GM21367 (cell line): ENCODE data around the gene HS6ST3.
"Not testable (repeated sequence)": the region's sequence is repeated elsewhere in the genome, so short reads cannot be mapped to it uniquely, and the experiment has no call there.

Source experiments
- ATAC-seq: cut with Tn5 transposase; IDR thresholded peaks from one replicate; pipeline ENCODE4 v1.9.1; 2021; ENCODE audit not compliant: unreplicated experiment

The HS6ST3 gene

DNA sequence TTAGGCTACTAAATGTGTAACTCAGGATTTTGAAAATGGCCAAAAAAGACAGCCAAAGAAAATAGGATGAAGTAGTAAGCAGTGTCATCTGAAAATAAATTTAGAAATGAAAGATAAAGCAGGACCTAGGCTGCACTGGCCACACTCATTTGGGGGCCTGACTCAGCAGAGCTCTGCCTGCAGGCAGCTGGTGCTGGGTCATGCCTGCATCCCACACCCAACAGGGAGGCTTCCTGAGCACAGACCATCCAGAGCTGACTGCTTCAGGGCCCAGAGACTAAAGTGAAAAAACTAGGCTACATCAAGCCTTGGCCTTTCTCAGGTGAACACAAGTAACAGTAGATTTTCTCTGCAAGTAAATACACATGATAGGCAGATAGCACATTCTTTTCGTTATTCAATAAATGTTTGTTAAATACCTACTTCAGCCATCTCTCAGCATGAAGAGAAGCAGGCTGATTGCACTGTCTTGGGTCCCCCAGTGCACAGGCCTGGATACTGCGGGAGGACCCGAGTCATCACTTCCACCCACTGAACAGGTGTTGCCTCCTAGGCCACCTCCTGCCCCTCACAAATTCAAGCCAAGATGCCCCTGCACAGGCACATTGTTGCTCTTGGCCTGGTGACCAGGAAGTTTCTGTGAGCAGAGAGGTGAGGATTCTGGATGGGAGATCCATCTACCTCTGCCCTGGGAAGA is 620.4 kb downstream of the HS6ST3 start:
- ATAC-seq, result no peak

DNA sequence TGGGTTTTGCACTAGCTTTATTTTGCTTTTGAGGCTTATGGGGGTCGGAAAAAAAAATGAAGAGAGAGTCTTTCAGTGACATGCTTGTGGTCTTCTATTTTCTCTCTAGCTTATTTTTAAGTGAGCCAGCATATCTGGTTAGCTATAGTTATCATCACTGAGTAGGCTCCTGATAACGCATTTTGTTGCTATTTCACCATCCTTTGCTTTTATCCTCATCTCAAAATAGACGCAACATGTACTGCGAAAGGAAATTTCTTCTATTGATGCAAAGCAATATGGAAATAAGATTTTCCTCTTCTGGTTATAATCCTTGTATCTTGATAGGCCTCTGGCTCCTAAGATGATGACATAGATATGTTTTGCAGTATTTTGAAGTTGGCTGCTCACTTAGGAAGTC is 630.5 kb downstream of the HS6ST3 start:
- no peak for ATAC-seq

DNA sequence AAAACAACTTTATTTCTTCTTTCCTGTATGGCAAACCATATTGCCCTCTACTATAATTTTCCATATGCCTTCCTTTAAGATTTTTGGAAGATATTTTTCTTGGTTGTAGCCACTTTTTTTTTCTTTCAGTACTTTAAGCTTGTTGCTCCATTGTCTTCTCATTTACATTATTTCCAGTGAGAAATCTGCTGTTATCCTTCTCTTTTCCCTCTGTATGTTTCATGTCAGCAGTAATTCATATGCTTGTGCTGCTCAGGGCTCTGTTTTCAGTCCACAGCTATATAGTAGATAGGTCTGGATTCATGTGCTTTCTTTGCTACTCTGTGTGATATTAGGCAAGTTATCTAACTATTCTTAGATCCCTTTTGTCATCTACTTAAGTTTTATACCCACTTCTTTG is 636.7 kb downstream of the HS6ST3 start:
- no peak for ATAC-seq

DNA sequence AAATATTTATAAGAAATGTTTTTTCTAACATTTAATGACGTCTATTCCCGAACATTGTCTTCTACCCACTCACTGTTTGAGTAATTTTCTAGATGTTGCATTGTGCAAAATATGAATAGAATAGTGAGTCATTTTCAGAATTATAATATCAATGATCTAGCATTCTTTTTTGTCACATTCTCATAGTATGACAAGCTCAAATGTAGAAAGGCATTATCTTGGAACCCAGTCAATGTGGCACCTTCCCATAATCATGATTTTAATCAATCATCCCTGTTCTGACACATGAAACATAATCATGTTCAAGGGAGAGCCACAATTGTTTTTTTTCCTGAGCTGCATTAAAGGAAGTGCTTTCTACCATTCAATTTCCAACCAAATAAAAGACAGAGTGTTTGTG is 638.6 kb downstream of the HS6ST3 start:
- no peak for ATAC-seq

DNA sequence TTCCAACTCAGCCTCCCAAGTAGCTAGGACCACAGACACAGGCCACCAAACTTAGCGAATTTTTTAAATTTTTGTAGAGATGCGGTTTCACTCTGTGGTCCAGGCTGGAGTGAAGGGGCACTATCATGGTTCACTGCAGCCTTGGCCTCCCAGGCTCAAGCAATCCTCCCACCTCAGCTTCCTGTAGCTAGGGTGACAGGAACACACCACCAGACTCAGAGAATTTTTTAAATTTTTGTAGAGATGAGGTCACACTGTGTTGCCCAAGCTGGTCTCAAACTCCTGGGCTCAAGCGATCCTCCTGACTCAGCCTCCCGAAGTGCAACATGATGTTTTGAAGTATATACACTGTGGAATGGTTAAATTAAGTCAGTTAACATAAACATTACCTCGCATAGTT is 640.8 kb downstream of the HS6ST3 start:
- ATAC-seq, result no peak

DNA sequence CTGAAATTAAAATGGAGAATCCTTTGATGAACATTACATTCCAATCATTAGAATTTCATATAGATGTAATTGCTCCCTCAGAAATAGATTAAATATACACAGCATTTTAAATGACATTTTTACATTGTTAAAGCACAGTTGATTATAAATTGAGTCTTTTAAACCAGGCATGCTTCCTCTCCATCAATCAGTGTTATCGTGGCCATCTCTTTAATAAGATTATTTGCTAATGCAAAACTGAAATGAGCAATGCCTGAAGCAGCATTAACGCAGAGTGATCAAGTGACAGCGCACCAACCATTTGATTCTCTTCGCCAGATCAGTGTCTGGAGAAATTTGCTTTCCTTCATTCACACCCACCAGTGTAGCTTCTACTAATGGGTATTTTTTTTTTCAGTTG is 644.6 kb downstream of the HS6ST3 start:
- no peak for ATAC-seq

DNA sequence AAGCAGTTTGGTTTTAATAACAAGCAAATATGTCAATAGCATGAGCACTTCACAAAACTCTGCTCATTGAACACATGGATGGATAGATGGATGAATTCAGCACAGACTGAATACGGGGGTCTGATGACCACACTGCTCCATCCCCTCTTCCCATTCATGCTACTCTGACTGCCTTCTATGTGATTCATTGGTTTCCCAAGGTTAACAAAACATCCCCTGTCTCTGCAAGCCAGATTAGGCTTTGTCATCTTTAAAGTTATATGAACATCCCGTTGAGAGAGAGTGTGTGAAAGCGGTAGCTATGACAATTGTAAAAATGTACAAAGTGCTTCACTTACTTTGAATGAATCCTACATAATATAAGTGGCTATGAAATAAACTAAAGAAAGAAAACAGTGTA is 651.9 kb downstream of the HS6ST3 start:
- no peak for ATAC-seq

DNA sequence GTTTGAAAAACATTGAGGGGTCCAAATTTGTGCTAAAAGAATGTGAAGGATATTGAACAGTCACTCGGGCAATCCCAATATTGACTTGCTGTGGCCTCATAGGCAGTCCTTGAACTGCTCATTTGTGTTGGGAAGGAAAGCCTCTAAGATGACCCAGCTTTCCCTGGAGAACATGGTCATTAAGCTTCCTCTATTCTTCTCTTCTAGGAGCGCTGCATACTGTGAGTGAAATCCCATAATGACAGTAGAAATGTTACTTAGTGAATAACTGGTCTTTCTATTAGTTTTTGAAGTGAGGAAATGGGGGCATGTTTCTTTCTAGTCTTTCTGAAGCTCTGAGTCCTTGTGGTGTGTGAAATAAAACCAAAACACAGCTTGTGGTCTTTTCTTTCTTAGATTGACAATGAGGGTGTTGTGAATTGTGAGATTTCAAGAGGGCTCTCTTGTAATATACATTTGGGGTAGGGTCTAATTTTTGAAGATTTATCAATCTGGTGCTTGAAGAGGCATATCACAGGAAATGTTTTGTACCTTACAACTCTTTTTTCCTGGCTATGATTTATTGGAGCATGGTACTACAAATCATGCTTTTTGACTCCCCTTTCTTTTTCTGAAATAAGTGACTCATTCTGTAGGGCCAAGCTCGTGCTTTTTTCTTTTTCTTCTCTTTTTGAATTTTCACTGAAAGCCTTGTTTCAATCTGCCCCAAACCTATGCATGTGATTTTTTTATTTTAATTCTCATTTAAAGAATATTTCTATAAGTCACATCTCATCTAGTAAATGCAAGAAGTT is 653.6 kb downstream of the HS6ST3 start:
- ATAC-seq, result no peak

DNA sequence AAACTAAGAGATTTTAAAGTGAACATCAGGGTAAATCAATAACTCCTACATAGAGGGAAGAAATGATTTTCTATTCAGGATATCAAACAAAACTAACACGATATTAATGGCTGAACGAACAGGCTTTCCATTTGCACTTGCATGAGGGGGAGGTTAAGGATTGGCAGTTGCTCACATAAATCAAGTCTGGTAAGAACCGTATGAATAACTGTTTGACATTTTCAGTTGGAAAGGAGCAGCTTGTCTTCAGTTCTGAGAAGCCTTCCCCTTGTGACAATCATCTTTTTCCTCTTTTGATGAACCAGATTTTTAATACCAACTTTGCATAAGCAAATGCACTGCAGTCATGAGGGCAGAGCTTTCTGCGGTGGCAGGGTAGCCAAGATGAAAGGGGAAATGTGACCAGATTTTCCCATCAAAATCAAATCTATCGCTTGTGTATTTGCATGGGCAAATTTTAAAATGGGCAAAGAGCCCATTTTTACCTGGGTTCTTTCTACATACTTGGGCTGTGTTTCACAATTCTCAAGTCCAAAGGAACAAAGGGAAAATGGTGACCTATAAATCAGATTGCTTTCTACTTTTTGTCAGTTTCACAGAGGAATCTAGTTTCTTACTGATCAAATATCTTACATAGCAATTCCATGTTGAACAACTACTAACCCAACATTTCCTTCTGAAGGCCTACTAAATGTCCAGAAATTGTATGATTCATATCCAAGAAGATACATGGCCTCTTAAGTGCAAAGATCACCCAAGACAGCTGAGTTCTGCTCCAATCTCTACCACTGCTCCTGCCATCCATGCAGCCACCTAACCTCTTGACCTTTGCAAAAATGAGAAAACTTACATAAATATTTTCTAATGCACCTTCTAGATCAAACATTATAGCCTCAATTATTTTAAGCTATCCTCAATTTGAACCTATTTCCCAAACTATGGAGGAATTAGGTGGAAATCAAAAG is 654.7 kb downstream of the HS6ST3 start:
- ATAC-seq, result no peak

DNA sequence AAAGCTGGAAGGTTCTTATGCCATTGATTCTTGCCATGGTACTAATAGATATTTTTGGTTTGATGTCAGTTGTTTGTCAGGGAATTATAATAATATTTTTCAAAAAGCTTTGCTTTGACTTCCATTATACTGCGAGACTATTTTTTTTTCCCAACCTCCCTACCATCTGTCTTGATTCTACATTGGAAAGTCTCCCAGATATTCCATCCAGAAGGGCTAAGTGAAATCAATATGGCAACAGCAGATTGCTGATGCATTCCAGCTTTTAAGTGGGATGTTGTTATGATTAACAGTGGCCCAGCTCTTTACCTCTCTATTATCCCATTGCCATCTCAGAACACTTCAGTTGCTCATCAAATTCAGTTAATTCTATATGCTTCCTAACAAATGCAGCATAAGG is 657.0 kb downstream of the HS6ST3 start:
- no peak for ATAC-seq

DNA sequence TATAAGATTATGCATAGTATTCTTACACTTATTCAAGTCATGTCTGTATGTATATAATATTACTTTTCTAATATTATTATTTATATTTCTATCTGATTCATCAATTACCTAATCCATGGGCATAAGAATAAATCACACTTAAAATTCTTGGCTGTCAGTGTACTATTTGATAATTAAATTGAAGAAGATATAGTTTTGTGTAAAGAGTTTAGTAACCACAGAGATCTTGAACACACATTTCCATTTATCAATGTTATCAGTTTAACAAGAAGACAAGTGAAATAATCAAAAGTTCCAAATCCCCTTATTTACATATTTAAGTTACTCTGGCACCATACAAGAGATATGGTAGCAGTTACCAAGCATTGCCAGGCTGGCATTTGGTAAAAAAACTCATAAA is 659.9 kb downstream of the HS6ST3 start:
- ATAC-seq, result no peak

DNA sequence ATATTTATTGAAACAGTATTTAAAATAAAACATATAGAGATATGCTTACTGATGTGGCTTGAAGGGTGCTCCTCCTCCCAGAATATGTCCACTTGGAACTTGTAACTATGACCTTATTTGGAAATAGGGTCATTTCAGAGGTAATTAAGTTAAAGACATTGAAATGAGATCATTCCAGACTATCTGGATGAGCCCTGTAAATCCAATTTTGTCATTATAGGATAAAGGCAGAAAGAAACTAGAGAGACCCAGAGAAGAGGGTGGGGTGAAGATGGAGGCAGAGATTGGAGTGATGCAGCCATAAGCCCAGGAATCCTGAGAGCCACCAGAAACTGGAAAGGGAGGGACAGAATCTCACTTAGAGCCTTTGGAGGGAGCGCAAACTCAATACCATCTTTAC is 661.2 kb downstream of the HS6ST3 start:
- ATAC-seq, result no peak

DNA sequence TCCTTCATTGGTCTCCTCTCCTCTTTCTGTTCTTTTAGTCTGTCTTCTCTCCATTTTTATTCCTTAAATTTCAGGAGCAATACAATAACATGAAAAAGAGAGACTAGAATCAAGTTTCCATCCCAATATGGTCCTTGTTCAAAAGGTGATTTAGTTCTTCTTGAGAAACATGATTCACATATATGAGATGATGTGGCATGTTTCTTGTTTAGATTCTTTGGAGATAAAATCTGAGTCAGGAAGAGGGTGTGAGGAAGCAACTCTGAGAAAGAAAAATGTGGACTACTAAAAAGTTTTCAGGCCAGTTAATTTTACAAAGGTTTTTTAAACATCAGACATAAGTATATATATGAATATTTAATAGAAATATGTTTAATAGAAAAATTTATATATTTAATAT is 673.0 kb downstream of the HS6ST3 start:
- no peak for ATAC-seq

DNA sequence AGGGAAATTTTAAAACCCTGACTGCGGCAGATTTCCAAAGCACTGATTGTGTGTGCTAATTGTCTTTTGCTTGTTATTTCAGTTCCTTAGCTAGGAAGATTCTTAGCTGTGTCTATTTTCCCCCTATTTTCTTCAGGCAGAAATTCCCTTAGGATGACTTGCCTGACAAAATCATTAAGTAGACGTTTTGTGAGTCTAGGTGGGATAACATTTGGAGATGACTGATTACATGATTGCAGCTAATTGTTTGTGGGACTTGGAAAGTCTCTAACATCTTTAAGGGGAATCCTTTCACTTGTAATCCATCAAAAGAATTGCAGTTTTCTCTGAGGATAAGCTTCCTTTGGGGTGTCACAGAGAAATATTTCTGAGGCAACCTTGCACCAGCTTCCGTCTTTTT is 676.4 kb downstream of the HS6ST3 start:
- no peak for ATAC-seq

DNA sequence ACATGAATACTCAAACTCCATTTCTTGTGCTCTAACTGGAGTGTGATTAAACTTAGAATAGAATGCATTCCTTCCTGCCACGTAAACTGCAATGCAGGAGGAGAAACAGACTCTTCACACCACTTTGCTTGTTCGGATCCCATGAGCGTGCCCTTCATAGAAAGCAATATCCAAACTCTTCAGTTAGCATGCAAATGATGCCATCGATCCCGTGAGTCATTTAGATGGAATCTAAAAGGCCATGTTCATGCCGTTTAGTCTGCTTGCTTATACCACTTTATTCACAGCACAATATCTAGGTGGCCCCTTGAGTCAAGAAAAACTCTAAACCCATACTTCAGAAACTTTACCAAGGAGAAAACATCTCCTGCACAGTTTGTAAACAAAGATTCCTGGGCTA is 678.6 kb downstream of the HS6ST3 start:
- ATAC-seq, result no peak

DNA sequence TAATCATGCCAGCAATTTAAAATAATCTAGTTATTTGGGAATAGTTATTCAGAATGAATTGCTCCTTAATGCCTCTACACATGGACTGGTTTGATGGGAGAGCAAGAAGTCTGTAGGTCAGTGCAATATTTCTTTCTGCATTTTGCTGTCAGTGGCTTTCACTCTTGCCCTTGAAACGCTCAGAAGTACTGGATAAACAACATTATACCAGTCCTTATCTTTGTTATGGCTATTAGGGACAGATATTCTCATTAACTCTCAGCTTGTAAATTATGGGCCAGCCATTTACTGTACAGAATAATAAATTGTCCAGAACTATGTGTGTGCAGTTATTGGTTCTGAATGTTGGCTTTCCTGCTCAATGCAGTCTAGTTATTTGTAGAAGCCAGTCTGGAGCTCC is 680.0 kb downstream of the HS6ST3 start:
- no peak for ATAC-seq

DNA sequence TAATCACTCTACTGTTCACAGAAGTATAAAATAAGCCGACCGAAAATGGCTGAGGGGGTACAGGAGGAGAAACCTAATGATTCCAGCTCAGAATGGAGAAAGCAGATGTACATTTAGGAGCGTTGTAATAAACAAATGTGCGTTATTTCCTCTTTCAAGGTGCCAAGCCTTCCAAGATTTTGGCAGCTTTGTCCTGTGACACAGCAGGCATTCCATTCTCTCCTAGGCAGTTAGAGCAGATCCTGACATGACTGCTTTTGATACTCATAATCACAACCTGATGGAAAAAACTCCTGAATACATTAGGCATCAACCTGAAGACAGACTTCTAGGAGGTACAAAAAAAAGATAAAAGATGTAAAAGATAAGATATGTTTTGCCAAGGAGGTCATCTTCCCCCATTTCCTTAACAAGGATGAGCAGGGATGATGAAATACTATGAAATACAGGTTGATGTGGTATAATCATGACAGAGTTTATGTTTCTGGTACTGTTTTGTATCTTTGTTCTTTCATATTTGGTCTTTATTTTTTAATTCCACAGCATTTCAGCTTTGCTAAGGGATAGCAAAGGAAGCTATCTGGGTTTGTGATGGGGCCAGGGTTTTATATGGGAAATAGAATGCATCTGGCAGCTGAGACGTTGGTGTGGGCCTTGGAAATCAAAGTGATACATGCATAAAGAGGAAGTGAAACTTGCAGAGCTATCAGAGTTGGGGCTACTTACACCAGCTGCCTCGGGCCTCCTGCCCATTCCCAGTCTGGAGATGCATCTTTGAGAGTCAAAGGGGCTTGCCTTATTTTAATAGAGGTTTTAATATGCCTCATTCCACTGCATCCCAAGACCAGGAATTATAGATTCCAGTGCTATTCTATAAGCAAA is 681.8 kb downstream of the HS6ST3 start:
- ATAC-seq, result peak; percentile 79

DNA sequence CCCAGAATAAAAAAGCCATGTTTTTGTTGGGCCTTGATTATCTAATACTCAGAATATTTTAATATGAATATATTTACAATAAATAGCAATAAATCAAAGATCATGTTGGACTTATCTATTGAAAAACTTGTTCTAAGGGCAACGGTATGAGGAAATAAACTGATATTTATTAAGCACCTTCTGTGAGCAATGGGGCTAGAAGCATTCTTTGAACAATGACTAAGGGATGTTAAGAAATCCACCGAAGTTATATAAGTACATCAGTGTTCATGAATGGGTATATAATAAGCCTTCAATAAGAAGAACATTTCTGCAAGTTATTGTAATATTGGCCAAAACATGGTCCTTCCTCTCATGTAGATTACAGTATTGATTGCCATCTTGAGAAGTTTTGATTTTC is 682.5 kb downstream of the HS6ST3 start:
- no peak for ATAC-seq

DNA sequence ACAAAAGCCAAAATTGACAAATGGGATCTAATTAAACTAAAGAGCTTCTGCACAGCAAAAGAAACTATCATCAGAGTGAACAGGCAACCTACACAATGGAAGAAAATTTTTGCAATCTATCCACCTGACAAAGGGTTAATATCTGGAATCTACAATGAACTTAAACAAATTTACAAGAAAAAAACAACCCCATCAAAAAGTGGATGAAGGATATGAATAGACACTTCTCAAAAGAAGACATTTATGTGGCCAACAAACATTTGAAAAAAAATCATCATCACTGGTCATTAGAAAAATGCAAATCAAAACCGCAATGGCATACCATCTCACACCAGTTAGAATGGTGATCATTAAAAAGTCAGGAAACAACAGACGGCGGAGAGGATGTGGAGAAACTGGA is 688.4 kb downstream of the HS6ST3 start:
- not testable (repeated sequence) for ATAC-seq

DNA sequence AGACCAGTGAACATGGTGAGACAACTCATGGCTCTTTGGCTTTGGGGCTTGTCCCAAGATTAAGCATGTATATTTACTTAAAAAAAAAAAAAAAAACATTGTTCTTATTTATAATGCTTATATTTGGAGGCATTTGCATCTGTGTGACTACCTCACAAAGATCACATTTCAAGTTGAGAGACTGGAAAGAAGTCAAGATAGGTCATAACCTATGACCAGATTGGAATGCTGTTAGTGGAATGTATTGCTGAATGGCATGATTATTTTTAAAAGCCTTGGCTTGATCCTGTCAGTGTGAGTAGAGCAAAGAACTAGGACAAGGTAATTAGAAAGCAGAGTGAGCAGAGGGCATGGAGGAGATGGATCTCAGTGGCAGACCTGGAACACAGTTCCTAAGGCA is 689.8 kb downstream of the HS6ST3 start:
- ATAC-seq, result no peak

DNA sequence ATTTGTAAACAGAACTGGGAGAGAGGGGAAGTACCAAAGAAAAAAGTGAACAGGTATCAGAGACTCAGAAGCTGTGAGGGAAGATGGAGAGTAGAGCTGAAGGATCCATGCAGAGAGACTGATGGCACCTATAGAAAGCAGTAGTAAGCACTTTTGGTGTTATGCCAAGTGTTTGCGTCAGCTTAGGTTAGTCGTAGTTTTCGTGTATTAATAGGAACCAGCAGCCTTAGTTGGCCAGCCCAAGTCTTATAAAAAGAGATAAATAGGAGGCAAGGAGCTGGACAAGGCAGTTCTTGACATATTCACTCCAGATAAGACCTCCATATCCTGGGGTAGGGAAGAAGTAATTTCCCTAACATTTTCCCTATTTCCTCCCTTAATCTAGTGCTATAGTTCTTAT is 690.2 kb downstream of the HS6ST3 start:
- ATAC-seq, result no peak
